HepG2 (cell line): ENCODE data around the gene UBP1. TPM values are rescaled to one million over a fixed set of nuclear protein-coding genes. Genes with fewer than 3 reads are reported as not detected.

Source experiments
- AKNA ChIP-seq: sonication (generic); formaldehyde crosslinking; IDR thresholded peaks from 2 replicates; pipeline ENCODE4 v1.4.0; 2020; ENCODE audit warnings: missing genetic modification reagents, borderline replicate concordance
- ARID5B ChIP-seq: IDR thresholded peaks from 2 replicates; pipeline ENCODE4 v1.4.0; 2020; ENCODE audit warnings: mild to moderate bottlenecking, missing genetic modification reagents
- ATF7 ChIP-seq, 2 experiments: fragments of 450-650 bp in 1 of 2; sonication (generic) in 1 of 2; formaldehyde crosslinking in 1 of 2; IDR thresholded peaks; 2 replicates each; pipeline versions ENCODE4 v1.4.0 to v1.6.1; 2016 to 2020; ENCODE audit warnings: antibody characterized with exemption in 1 of 2, mild to moderate bottlenecking in 1 of 2, missing genetic modification reagents in 1 of 2
- CENPT ChIP-seq: sonication (generic); formaldehyde crosslinking; IDR thresholded peaks from 2 replicates; pipeline ENCODE4 v1.8.0; 2022; ENCODE audit warnings: low read depth, mild to moderate bottlenecking, moderate library complexity, missing genetic modification reagents
- ETV6 ChIP-seq: sonication (generic); formaldehyde crosslinking; conservative IDR thresholded peaks from 2 replicates; pipeline ENCODE4 v1.4.0; 2020; ENCODE audit warnings: missing genetic modification reagents
- HDAC2 ChIP-seq: sonication (generic); formaldehyde crosslinking; IDR thresholded peaks from 2 replicates; pipeline ENCODE4 v1.4.0; 2020; ENCODE audit warnings: missing genetic modification reagents
- HNRNPUL1 ChIP-seq: fragments of 200-400 bp; formaldehyde crosslinking; IDR thresholded peaks from 2 replicates; pipeline ENCODE4 v1.6.1; 2017; ENCODE audit warnings: low read depth, mild to moderate bottlenecking, low read length, moderate library complexity
- KLF12 ChIP-seq: sonication (generic); formaldehyde crosslinking; IDR thresholded peaks from 2 replicates; pipeline ENCODE4 v1.4.0; 2020; ENCODE audit warnings: missing genetic modification reagents, borderline replicate concordance
- MAFK ChIP-seq, 2 experiments: IDR thresholded peaks in 1 of 2; conservative IDR thresholded peaks in 1 of 2; 2 replicates each; pipeline ENCODE4 v1.6.1; 2011; ENCODE audit warnings: improper control_type of control experiment in 2 of 2, low read length in 2 of 2
- MTA3 ChIP-seq: sonication (generic); formaldehyde crosslinking; IDR thresholded peaks from 2 replicates; pipeline ENCODE4 v1.4.0; 2020; ENCODE audit warnings: missing genetic modification reagents
- MTF2 ChIP-seq: sonication (generic); formaldehyde crosslinking; IDR thresholded peaks from 2 replicates; pipeline ENCODE4 v1.5.0; 2020; ENCODE audit warnings: missing genetic modification reagents, borderline replicate concordance
- POGZ ChIP-seq: sonication (generic); formaldehyde crosslinking; IDR thresholded peaks from 2 replicates; pipeline ENCODE4 v1.4.0; 2020; ENCODE audit warnings: mild to moderate bottlenecking, missing genetic modification reagents
- RORA ChIP-seq: sonication (generic); formaldehyde crosslinking; IDR thresholded peaks from 2 replicates; pipeline ENCODE4 v1.5.0; 2020; ENCODE audit warnings: mild to moderate bottlenecking, missing genetic modification reagents, moderate library complexity
- SIX1 ChIP-seq: sonication (generic); formaldehyde crosslinking; IDR thresholded peaks from 2 replicates; pipeline ENCODE4 v1.4.0; 2020; ENCODE audit warnings: missing genetic modification reagents, borderline replicate concordance
- SMAD9 ChIP-seq: sonication (generic); formaldehyde crosslinking; IDR thresholded peaks from 2 replicates; pipeline ENCODE4 v1.5.1; 2020; ENCODE audit warnings: mild to moderate bottlenecking, missing genetic modification reagents
- ZBTB20 ChIP-seq: sonication (generic); formaldehyde crosslinking; IDR thresholded peaks from 2 replicates; pipeline ENCODE4 v1.8.1; 2023; ENCODE audit warnings: missing genetic modification reagents, low read depth, mild to moderate bottlenecking, borderline replicate concordance
- ZNF143 ChIP-seq: sonication (generic); formaldehyde crosslinking; IDR thresholded peaks from 2 replicates; pipeline ENCODE4 v1.4.0; 2020; ENCODE audit warnings: missing genetic modification reagents
- ZNF652 ChIP-seq: IDR thresholded peaks from 2 replicates; pipeline ENCODE4 v1.6.1; 2016; ENCODE audit warnings: low read depth, borderline replicate concordance
- ZSCAN31 ChIP-seq: sonication (generic); formaldehyde crosslinking; IDR thresholded peaks from 2 replicates; pipeline ENCODE4 v1.5.0; 2020; ENCODE audit warnings: low read depth, mild to moderate bottlenecking, missing genetic modification reagents
- polyA plus RNA-seq, 8 experiments: library from polyadenylated mRNA; depleted of rRNA in 3 of 8; stranded (reverse) in 7 of 8; unstranded in 1 of 8; fragments of >200 nt; fragmentation: Illumina TruSeq in 4 of 8; extraction: Trizol in 4 of 8; gene quantifications; 2 replicates each; pipeline versions ENCODE4 v1.2.1 to v1.2.3, GENCODE V29; 2011 to 2016; ENCODE audit warnings: low read depth in 4 of 8, missing spikeins in 1 of 8, mixed read lengths in 1 of 8; ENCODE audit not compliant: insufficient read depth in 1 of 8
- total RNA-seq, 5 experiments: library from RNA; depleted of rRNA; stranded (reverse); fragments of >200 nt; fragmentation: Illumina TruSeq; extraction: Trizol; gene quantifications; 2 replicates each; pipeline ENCODE4 v1.2.3, GENCODE V29; 2016; ENCODE audit warnings: low read depth in 1 of 5

The UBP1 gene
- total and polyA plus RNA-seq, 2 of the 13 experiments (the other 11 are each of a cell fraction or from before 2014, with no cell fraction given) = 48.3 to 79.9 TPM

GRCh38 chr3:33441225-33441976, 1.2 kb upstream of the UBP1 start (continued):
- TF ChIP-seq AKNA = no peak
- TF ChIP-seq POGZ (CRISPR knock-in tag) = no peak
- peak; percentile 84; the same call in 1 of the 2 replicates for TF ChIP-seq SMAD9 (CRISPR knock-in tag)
- TF ChIP-seq ZNF652 (CRISPR knock-in tag) = no peak
- no peak for TF ChIP-seq ZBTB20
- TF ChIP-seq HDAC2 (CRISPR knock-in tag) = peak; percentile 75
- no peak for TF ChIP-seq SIX1 (CRISPR knock-in tag)
- 0 out of 2 replicates have a peak, but pooled peaks have one; percentile 5 for TF ChIP-seq ATF7 (IDR thresholded peaks at IDR 0.05)
- TF ChIP-seq ATF7 (CRISPR knock-in tag; IDR thresholded peaks at IDR 0.05) = peak; percentile 43; the same call in 1 of the 2 replicates
- TF ChIP-seq MTF2 (CRISPR knock-in tag) = no peak
- no peak for TF ChIP-seq MAFK (conservative IDR thresholded peaks at IDR 0.05 in 1 of 2, IDR thresholded peaks at IDR 0.05 in 1 of 2; ENCODE audit: low read length in 2 of 2)
- no peak for TF ChIP-seq ETV6 (CRISPR knock-in tag)
- no peak for TF ChIP-seq HNRNPUL1
- TF ChIP-seq RORA (CRISPR knock-in tag) = no peak
- TF ChIP-seq KLF12 (CRISPR knock-in tag) = no peak
- no peak for TF ChIP-seq ZSCAN31
- TF ChIP-seq MTA3 (CRISPR knock-in tag) = no peak
- TF ChIP-seq ARID5B (CRISPR knock-in tag) = peak; percentile 65
- TF ChIP-seq ZNF143 = no peak
- no peak for TF ChIP-seq CENPT (CRISPR knock-in tag)
